ENCODE results near the gene SERPINI2. TPM values are rescaled to one million over a fixed set of nuclear protein-coding genes. Genes with fewer than 3 reads are reported as not detected.

SERPINI2 gene
- total and polyA plus RNA-seq, 2 of the 8 experiments (the other 6 are each of a cell fraction or from before 2014, with no cell fraction given): 0.26 TPM; not detected in 1

- peaks cover 0 to 1% (median 0%) of the 10 kb centered on the region in 4 experiments; a peak in 1 of 7 replicates for H3K27me3 ChIP-seq (replicated peaks in 1 of 4; ENCODE audit: control insufficient read depth in 3 of 4, extremely low read depth in 1 of 4, insufficient read depth in 3 of 4, low read length in 3 of 4)
- no peak overlapping the region for H3K23ac ChIP-seq (ENCODE audit: insufficient read length)
- H2BK12ac ChIP-seq (ENCODE audit: low read depth, low read length): no peak overlapping the region
- H3K4ac ChIP-seq (replicated peaks; ENCODE audit: insufficient read length, low read depth, low read length): no peak overlapping the region
- no peaks in the 10 kb centered on the region for H3K79me1 ChIP-seq (ENCODE audit: low read depth, low read length)
- H3K23me2 ChIP-seq (ENCODE audit: low read depth, low read length): no peaks in the 10 kb centered on the region
- no peak overlapping the region for H2BK15ac ChIP-seq (ENCODE audit: low read length)
- H4K20me1 ChIP-seq (replicated peaks in 1 of 2; ENCODE audit: control insufficient read depth in 1 of 2, insufficient read depth in 2 of 2, low read length in 2 of 2): no peaks in the 10 kb centered on the region
- H2BK5ac ChIP-seq (ENCODE audit: low read depth, low read length): no peak overlapping the region
- no peak overlapping the region for H2BK120ac ChIP-seq (replicated peaks; ENCODE audit: low read depth, low read length)
- H2AK5ac ChIP-seq (ENCODE audit: low read depth, low read length): no peak overlapping the region
- H2BK20ac ChIP-seq (ENCODE audit: low read length): no peak overlapping the region
- FAIRE-seq (no peak), DNase-seq (ENCODE audit: low read depth in 1 of 2, low spot score in 2 of 2) (no peak)
- H3K4me3 ChIP-seq (ENCODE audit: extremely low read depth in 1 of 4, insufficient read depth in 2 of 4, low read depth in 3 of 4, low read length in 4 of 4): no peak overlapping the region
- H3K9me3 ChIP-seq (ENCODE audit: insufficient read depth in 2 of 2, low read depth in 1 of 2, low read length in 1 of 2): no peaks in the 10 kb centered on the region
- no peaks in the 10 kb centered on the region for H3K36me3 ChIP-seq (ENCODE audit: control insufficient read depth in 2 of 4, insufficient read depth in 4 of 4, low read length in 3 of 4)
- no peak overlapping the region for H3K56ac ChIP-seq (replicated peaks; ENCODE audit: insufficient read length, low read depth, low read length)
- H3K79me2 ChIP-seq (ENCODE audit: control insufficient read depth in 1 of 2, insufficient read depth in 2 of 2, low read length in 2 of 2): no peaks in the 10 kb centered on the region
- H3K27ac ChIP-seq (ENCODE audit: low read depth, low read length): no peak overlapping the region
- no peak overlapping the region for H3K18ac ChIP-seq (ENCODE audit: extremely low read depth, low read length)
- no peaks in the 10 kb centered on the region for H3K4me1 ChIP-seq (replicated peaks in 1 of 4; ENCODE audit: control insufficient read depth in 3 of 4, insufficient read depth in 4 of 4, low read length in 3 of 4)
- H4K5ac ChIP-seq (ENCODE audit: insufficient read length, low read depth, low read length): no peak overlapping the region
- CTCF ChIA-PET (ENCODE audit: partially characterized antibody): no interaction called here
- no peak overlapping the region for H4K8ac ChIP-seq (ENCODE audit: extremely low read depth, insufficient read depth, low read length)
- H3K4me2 ChIP-seq (ENCODE audit: insufficient read depth in 1 of 2, low read depth in 2 of 2, low read length in 2 of 2): no peak overlapping the region
- H4K91ac ChIP-seq (replicated peaks; ENCODE audit: insufficient read length, low read length): no peak overlapping the region
- H3K14ac ChIP-seq (ENCODE audit: insufficient read length): no peak overlapping the region
- POLR2A ChIA-PET (ENCODE audit: partially characterized antibody): no interaction called here
- WGBS, 2 experiments (ENCODE audit: extremely low coverage in 1 of 2, insufficient coverage in 1 of 2, insufficient read length in 1 of 2, insufficient replicate concordance in 2 of 2, low coverage in 1 of 2, low lambda C conversion rate in 2 of 2, missing lambda C conversion rate in 1 of 2): 98% methylated on average over 2 of the region's 2 CpGs; no CpG with 5 or more reads in 1 of the 2 experiments
- no peak overlapping the region for H3K9ac ChIP-seq (replicated peaks in 1 of 4; ENCODE audit: extremely low read depth in 1 of 4, low read depth in 3 of 4, low read length in 3 of 4)
- H2AFZ ChIP-seq (ENCODE audit: low read length): no peak overlapping the region
- TF ChIP-seq TAF1 (IDR thresholded peaks at IDR 0.05; ENCODE audit: low read depth, low read length): no peak
Measured at GRCh38 chr3:167484551-167484950, 10.7 kb upstream of the SERPINI2 start.

Data from H1 (cell line).